Neural cell (in vitro differentiated cells): ENCODE data around the gene TNFRSF14. TPM values are rescaled to one million over a fixed set of nuclear protein-coding genes. Genes with fewer than 3 reads are reported as not detected.

Source experiments
- H2AFZ ChIP-seq: fragments of 200-600, 300-800 bp; sonication (generic), shearing (Covaris generic); 2 replicates; pipeline ENCODE4 v1.6.0; 2014; ENCODE audit warnings: low read depth, mild to moderate bottlenecking, antibody characterized with exemption, low read length, moderate library complexity
- H3F3A ChIP-seq: fragments of 200-600 bp; shearing (Covaris generic); 2 replicates; pipeline ENCODE4 v1.6.1; 2016; ENCODE audit warnings: mild to moderate bottlenecking, moderate library complexity, mixed read lengths, antibody characterized with exemption, low read length; ENCODE audit not compliant: insufficient read depth, poor library complexity, severe bottlenecking
- H3K27ac ChIP-seq: fragments of 200-600, 300-800 bp; sonication (generic), shearing (Covaris generic); 2 replicates; pipeline ENCODE4 v1.5.1; 2014; ENCODE audit warnings: mild to moderate bottlenecking, low read length, moderate library complexity
- H3K27me3 ChIP-seq: fragments of 300-800, 200-600 bp; sonication (generic), shearing (Covaris generic); 2 replicates; pipeline ENCODE4 v1.6.0; 2014; ENCODE audit warnings: mild to moderate bottlenecking, low read depth, low read length, moderate library complexity; ENCODE audit not compliant: insufficient read depth
- H3K36me3 ChIP-seq: fragments of 300-800, 200-600 bp; sonication (generic), shearing (Covaris generic); 2 replicates; pipeline ENCODE4 v1.5.1; 2014; ENCODE audit warnings: mild to moderate bottlenecking, antibody characterized with exemption, low read length, moderate library complexity; ENCODE audit not compliant: insufficient read depth
- H3K4me2 ChIP-seq: fragments of 300-800, 200-600 bp; sonication (generic), shearing (Covaris generic); 2 replicates; pipeline ENCODE4 v1.6.0; 2014; ENCODE audit warnings: mild to moderate bottlenecking, low read length
- H3K4me3 ChIP-seq: fragments of 300-800, 200-600 bp; sonication (generic), shearing (Covaris generic); 2 replicates; pipeline ENCODE4 v1.5.1; 2014; ENCODE audit warnings: mild to moderate bottlenecking, low read length, moderate library complexity
- H3K79me2 ChIP-seq: fragments of 200-600 bp; shearing (Covaris generic); replicated peaks from 2 replicates; pipeline ENCODE4 v1.6.0; 2014; ENCODE audit warnings: mild to moderate bottlenecking, low read length, moderate library complexity; ENCODE audit not compliant: insufficient read depth
- H3K9ac ChIP-seq: fragments of 300-800, 200-600 bp; sonication (generic), shearing (Covaris generic); 2 replicates; pipeline ENCODE4 v1.6.1; 2016; ENCODE audit warnings: mild to moderate bottlenecking, low read length, mixed read lengths
- H3K9me2 ChIP-seq: fragments of 200-600 bp; shearing (Covaris generic); 2 replicates; pipeline ENCODE4 v1.6.1; 2016; ENCODE audit warnings: mild to moderate bottlenecking, low read length, mixed read lengths; ENCODE audit not compliant: insufficient read depth
- H3K9me3 ChIP-seq: fragments of 200-600, 300-800 bp; sonication (generic), shearing (Covaris generic); 2 replicates; pipeline ENCODE4 v1.6.1; 2016; ENCODE audit warnings: mild to moderate bottlenecking, mixed run types, low read length, moderate library complexity, mixed read lengths
- H4K20me1 ChIP-seq: fragments of 200-600 bp; shearing (Covaris generic); 2 replicates; pipeline ENCODE4 v1.6.1; 2016; ENCODE audit warnings: mild to moderate bottlenecking, mixed run types; ENCODE audit not compliant: insufficient read depth
- CTCF ChIP-seq: fragments of 450-650 bp; IDR thresholded peaks from 2 replicates; pipeline ENCODE4 v1.5.1; 2014; ENCODE audit warnings: antibody characterized with exemption, mild to moderate bottlenecking, moderate library complexity; ENCODE audit not compliant: poor library complexity, severe bottlenecking
- EP300 ChIP-seq: fragments of 450-650 bp; conservative IDR thresholded peaks from 2 replicates; pipeline ENCODE4 v1.6.1; 2014; ENCODE audit warnings: antibody characterized with exemption, mild to moderate bottlenecking, moderate library complexity; ENCODE audit not compliant: poor library complexity, severe bottlenecking
- EZH2 ChIP-seq: fragments of 200-600, 300-800 bp; shearing (Covaris generic), sonication (generic); IDR thresholded peaks from 2 replicates; pipeline ENCODE4 v1.6.1; 2014; ENCODE audit warnings: antibody characterized with exemption, low read length, borderline replicate concordance, mild to moderate bottlenecking; ENCODE audit not compliant: insufficient read depth, poor library complexity, severe bottlenecking
- MXI1 ChIP-seq: fragments of 450-650 bp; conservative IDR thresholded peaks from 2 replicates; pipeline ENCODE4 v1.6.1; 2014; ENCODE audit warnings: antibody characterized with exemption, mild to moderate bottlenecking; ENCODE audit not compliant: poor library complexity, severe bottlenecking
- POLR2AphosphoS5 ChIP-seq: IDR thresholded peaks from 2 replicates; pipeline ENCODE4 v1.6.1; 2012
- RAD21 ChIP-seq: fragments of 450-650 bp; conservative IDR thresholded peaks from 2 replicates; pipeline ENCODE4 v1.6.1; 2014; ENCODE audit warnings: antibody characterized with exemption, mild to moderate bottlenecking, moderate library complexity
- REST ChIP-seq: IDR thresholded peaks from 2 replicates; pipeline ENCODE4 v1.6.1; 2012; ENCODE audit warnings: borderline replicate concordance
- SMC3 ChIP-seq: fragments of 450-650 bp; conservative IDR thresholded peaks from 2 replicates; pipeline ENCODE4 v1.6.1; 2014; ENCODE audit warnings: antibody characterized with exemption, mild to moderate bottlenecking, moderate library complexity; ENCODE audit not compliant: poor library complexity
- TAF1 ChIP-seq: IDR thresholded peaks from 2 replicates; pipeline ENCODE4 v1.6.1; 2012; ENCODE audit warnings: low read depth
- polyA plus RNA-seq: library from polyadenylated mRNA; depleted of rRNA; stranded (reverse); fragments of >200 nt; gene quantifications from 2 replicates; pipeline ENCODE4 v1.2.3, GENCODE V29; 2014

The TNFRSF14 gene
- polyA plus RNA-seq, 1 donor from 2014 or later: 1.1 TPM

GRCh38 chr1:2519029-2519685, 37.0 kb upstream of the TNFRSF14 start:
- Histone ChIP-seq H3K79me2 (peaks cover 21% of the 10 kb centered on the region), H3K27ac (no peak overlapping the region), H3K9ac (no peak overlapping the region), H3K27me3 (no peaks in the 10 kb centered on the region), H3K4me3 (no peak overlapping the region), H3K4me2 (no peak overlapping the region), H3F3A (no peaks in the 10 kb centered on the region), H2AFZ (no peak overlapping the region), H3K9me2 (no peaks in the 10 kb centered on the region), H3K36me3 (no peaks in the 10 kb centered on the region), H4K20me1 (peaks cover 5% of the 10 kb centered on the region), H3K9me3 (no peaks in the 10 kb centered on the region)
- TF ChIP-seq TAF1: no peak
- no peak for TF ChIP-seq MXI1
- no peak for TF ChIP-seq REST
- no peak for TF ChIP-seq POLR2AphosphoS5
- no peak for TF ChIP-seq CTCF
- TF ChIP-seq RAD21: no peak
- TF ChIP-seq SMC3: no peak
- no peak for TF ChIP-seq EZH2
- no peak for TF ChIP-seq EP300

GRCh38 chr1:2519729-2520128, 36.4 kb upstream of the TNFRSF14 start:
- Histone ChIP-seq H3K4me2 (no peak overlapping the region), H3K27me3 (no peaks in the 10 kb centered on the region), H3F3A (no peaks in the 10 kb centered on the region), H3K27ac (no peak overlapping the region), H4K20me1 (peaks cover 7% of the 10 kb centered on the region), H3K9me3 (no peaks in the 10 kb centered on the region), H3K79me2 (peaks cover 27% of the 10 kb centered on the region), H3K9me2 (no peaks in the 10 kb centered on the region), H3K36me3 (no peaks in the 10 kb centered on the region), H2AFZ (no peak overlapping the region), H3K9ac (no peak overlapping the region), H3K4me3 (no peak overlapping the region)
- TF ChIP-seq SMC3: no peak
- TF ChIP-seq POLR2AphosphoS5: no peak
- TF ChIP-seq RAD21: no peak
- no peak for TF ChIP-seq CTCF
- TF ChIP-seq EZH2: no peak
- TF ChIP-seq EP300: no peak
- TF ChIP-seq TAF1: no peak
- TF ChIP-seq MXI1: no peak
- TF ChIP-seq REST: no peak
